ENCODE results near the gene KLHL13. TPM values are rescaled to one million over a fixed set of nuclear protein-coding genes. Genes with fewer than 3 reads are reported as not detected.

Gene KLHL13
- total RNA-seq, 1 experiment from 2014 or later, result not detected

DNA sequence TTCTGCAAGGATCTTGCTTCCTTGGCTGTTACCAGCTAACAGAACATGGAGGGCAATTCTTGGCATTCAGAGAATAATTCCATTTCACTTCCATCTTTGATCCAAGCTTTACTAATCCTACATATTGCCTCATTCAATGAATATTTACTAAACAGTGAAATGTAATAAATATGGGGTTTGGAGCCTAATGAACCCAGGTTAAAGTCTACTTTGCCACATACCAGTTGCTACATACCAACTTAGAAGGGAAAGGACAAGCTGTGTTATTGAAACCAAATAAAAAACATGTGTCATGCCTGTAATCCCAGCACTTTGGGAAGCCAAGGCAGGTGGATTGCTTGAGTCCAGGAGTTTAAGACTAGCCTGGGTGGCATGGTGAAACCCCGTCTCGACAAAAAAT is 265.6 kb downstream of the KLHL13 start:
- CTCF ChIA-PET, result no interaction called here
- POLR2A ChIA-PET (ENCODE audit: unreplicated experiment), result interaction anchor here (0.5 kb wide), 1 partner anchor 55 kb away, joined by 11 read pairs; no protein-coding TSS in a partner anchor
- Histone ChIP-seq H3K4me1 (replicated peaks; ENCODE audit: insufficient read depth) (no peaks in the 10 kb centered on the region), H3K79me2 (ENCODE audit: low read depth) (no peaks in the 10 kb centered on the region), H4K20me1 (ENCODE audit: insufficient read depth) (no peaks in the 10 kb centered on the region), H3K9me3 (ENCODE audit: insufficient read depth, low read depth) (no peaks in the 10 kb centered on the region), H3K9me2 (ENCODE audit: insufficient read depth) (no peaks in the 10 kb centered on the region), H3K27me3 (ENCODE audit: insufficient read depth, low read depth) (no peaks in the 10 kb centered on the region), H3F3A (ENCODE audit: insufficient read depth, low read depth) (no peaks in the 10 kb centered on the region), H3K36me3 (ENCODE audit: low read depth) (no peaks in the 10 kb centered on the region), H2AFZ (no peak overlapping the region), H3K4me3 (no peak overlapping the region), H3K27ac (no peak overlapping the region), H3K4me2 (no peak overlapping the region)
- no TSS peak for BruUV-seq (replicated peaks)
- no peak for DNase-seq
- intact Hi-C loops (cut with micrococcal nuclease; ENCODE audit: unreplicated experiment), result no loop called here
- TF ChIP-seq, protein P1, sequence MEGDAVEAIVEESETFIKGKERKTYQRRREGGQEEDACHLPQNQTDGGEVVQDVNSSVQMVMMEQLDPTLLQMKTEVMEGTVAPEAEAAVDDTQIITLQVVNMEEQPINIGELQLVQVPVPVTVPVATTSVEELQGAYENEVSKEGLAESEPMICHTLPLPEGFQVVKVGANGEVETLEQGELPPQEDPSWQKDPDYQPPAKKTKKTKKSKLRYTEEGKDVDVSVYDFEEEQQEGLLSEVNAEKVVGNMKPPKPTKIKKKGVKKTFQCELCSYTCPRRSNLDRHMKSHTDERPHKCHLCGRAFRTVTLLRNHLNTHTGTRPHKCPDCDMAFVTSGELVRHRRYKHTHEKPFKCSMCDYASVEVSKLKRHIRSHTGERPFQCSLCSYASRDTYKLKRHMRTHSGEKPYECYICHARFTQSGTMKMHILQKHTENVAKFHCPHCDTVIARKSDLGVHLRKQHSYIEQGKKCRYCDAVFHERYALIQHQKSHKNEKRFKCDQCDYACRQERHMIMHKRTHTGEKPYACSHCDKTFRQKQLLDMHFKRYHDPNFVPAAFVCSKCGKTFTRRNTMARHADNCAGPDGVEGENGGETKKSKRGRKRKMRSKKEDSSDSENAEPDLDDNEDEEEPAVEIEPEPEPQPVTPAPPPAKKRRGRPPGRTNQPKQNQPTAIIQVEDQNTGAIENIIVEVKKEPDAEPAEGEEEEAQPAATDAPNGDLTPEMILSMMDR (conservative IDR thresholded peaks at IDR 0.05), result no peak
- no peak for TF ChIP-seq EZH2 (IDR thresholded peaks at IDR 0.05; ENCODE audit: low read depth)

Other genes with a start within 250 kb of the KLHL13 start
- gene WDR44, start 229.3 kb upstream of the KLHL13 start, total RNA-seq (2021), result 24.4 and 30.9 TPM in 2 replicates